GM23338 (cell line): ENCODE data around the gene ZNF497.

Source experiments
- CREB1 ChIP-seq: fragments of 250-450 bp; sonication (Bioruptor Pico); IDR thresholded peaks from 2 replicates; pipeline ENCODE4 v1.5.0; 2020; ENCODE audit warnings: low read depth, mild to moderate bottlenecking, moderate library complexity
- EZH2 ChIP-seq: fragments of 200-600 bp; sonication (generic); IDR thresholded peaks from one replicate; pipeline ENCODE4 v1.8.0; 2017; ENCODE audit warnings: antibody characterized with exemption, mild to moderate bottlenecking, low read depth; ENCODE audit not compliant: unreplicated experiment
- EZH2phosphoT487 ChIP-seq: fragments of 200-600 bp; sonication (generic); IDR thresholded peaks from one replicate; pipeline ENCODE4 v1.8.1; 2018; ENCODE audit warnings: antibody characterized with exemption; ENCODE audit not compliant: unreplicated experiment
- POLR2AphosphoS5 ChIP-seq: IDR thresholded peaks from 2 replicates; pipeline ENCODE4 v1.6.1; 2016; ENCODE audit warnings: antibody characterized with exemption, low read depth
- TF ChIP-seq, protein P1 (sequence below), 2 experiments: fragments of 200-600 bp in 1 of 2; sonication (generic) in 1 of 2; conservative IDR thresholded peaks; 2 replicates each; pipeline versions ENCODE4 v1.5.1 to v1.6.1; 2016 to 2017; ENCODE audit warnings: antibody characterized with exemption in 2 of 2, low read depth in 2 of 2, mild to moderate bottlenecking in 2 of 2, moderate library complexity in 1 of 2
- TF ChIP-seq, protein P2 (sequence below): fragments of 250-450 bp; sonication (Bioruptor Pico); IDR thresholded peaks from 2 replicates; pipeline ENCODE4 v1.5.0; 2020; ENCODE audit warnings: mild to moderate bottlenecking, moderate library complexity

DNA sequence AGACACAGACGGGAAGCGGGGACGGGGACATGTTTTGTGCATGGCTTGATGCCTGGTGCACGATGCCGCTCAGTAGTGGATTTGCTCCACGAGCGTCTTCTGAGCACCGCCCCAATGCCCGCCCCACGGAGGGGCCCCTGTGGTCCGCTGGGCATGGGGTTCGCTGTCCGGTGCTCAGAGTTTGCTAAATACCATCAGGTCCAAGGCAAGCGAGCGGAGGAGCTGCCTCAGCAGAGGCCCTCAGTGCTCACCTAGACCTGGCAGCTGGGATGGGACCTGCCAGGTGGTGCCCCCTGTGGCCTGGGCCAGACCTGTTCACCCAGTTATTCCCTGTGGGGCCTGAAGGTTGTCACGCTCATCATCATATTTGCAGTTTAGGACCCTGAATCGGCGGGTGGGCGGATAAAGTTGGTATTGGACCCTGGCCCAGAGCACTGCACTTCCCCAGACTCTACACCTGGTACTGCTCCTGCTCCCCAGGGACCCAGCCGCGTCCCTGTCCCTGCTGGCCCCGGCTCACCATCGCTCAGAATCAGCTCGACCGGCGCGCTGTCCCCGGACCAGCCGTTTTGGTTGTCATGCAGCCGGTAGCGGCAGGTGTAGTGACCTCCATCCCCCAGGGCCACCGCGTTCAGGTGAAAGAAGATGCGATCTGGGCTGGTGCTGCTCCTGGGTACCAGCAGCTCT is 11.5 kb downstream of the ZNF497 start:
- TF ChIP-seq, protein P1, sequence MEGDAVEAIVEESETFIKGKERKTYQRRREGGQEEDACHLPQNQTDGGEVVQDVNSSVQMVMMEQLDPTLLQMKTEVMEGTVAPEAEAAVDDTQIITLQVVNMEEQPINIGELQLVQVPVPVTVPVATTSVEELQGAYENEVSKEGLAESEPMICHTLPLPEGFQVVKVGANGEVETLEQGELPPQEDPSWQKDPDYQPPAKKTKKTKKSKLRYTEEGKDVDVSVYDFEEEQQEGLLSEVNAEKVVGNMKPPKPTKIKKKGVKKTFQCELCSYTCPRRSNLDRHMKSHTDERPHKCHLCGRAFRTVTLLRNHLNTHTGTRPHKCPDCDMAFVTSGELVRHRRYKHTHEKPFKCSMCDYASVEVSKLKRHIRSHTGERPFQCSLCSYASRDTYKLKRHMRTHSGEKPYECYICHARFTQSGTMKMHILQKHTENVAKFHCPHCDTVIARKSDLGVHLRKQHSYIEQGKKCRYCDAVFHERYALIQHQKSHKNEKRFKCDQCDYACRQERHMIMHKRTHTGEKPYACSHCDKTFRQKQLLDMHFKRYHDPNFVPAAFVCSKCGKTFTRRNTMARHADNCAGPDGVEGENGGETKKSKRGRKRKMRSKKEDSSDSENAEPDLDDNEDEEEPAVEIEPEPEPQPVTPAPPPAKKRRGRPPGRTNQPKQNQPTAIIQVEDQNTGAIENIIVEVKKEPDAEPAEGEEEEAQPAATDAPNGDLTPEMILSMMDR (conservative IDR thresholded peaks at IDR 0.05; ENCODE audit: low read depth in 2 of 2): no peak; a peak in 1 of 4 replicates
- TF ChIP-seq POLR2AphosphoS5 (no peak), EZH2 (no peak), CREB1 (CRISPR knock-in tag) (no peak), EZH2phosphoT487 (no peak)
- TF ChIP-seq, protein P2, sequence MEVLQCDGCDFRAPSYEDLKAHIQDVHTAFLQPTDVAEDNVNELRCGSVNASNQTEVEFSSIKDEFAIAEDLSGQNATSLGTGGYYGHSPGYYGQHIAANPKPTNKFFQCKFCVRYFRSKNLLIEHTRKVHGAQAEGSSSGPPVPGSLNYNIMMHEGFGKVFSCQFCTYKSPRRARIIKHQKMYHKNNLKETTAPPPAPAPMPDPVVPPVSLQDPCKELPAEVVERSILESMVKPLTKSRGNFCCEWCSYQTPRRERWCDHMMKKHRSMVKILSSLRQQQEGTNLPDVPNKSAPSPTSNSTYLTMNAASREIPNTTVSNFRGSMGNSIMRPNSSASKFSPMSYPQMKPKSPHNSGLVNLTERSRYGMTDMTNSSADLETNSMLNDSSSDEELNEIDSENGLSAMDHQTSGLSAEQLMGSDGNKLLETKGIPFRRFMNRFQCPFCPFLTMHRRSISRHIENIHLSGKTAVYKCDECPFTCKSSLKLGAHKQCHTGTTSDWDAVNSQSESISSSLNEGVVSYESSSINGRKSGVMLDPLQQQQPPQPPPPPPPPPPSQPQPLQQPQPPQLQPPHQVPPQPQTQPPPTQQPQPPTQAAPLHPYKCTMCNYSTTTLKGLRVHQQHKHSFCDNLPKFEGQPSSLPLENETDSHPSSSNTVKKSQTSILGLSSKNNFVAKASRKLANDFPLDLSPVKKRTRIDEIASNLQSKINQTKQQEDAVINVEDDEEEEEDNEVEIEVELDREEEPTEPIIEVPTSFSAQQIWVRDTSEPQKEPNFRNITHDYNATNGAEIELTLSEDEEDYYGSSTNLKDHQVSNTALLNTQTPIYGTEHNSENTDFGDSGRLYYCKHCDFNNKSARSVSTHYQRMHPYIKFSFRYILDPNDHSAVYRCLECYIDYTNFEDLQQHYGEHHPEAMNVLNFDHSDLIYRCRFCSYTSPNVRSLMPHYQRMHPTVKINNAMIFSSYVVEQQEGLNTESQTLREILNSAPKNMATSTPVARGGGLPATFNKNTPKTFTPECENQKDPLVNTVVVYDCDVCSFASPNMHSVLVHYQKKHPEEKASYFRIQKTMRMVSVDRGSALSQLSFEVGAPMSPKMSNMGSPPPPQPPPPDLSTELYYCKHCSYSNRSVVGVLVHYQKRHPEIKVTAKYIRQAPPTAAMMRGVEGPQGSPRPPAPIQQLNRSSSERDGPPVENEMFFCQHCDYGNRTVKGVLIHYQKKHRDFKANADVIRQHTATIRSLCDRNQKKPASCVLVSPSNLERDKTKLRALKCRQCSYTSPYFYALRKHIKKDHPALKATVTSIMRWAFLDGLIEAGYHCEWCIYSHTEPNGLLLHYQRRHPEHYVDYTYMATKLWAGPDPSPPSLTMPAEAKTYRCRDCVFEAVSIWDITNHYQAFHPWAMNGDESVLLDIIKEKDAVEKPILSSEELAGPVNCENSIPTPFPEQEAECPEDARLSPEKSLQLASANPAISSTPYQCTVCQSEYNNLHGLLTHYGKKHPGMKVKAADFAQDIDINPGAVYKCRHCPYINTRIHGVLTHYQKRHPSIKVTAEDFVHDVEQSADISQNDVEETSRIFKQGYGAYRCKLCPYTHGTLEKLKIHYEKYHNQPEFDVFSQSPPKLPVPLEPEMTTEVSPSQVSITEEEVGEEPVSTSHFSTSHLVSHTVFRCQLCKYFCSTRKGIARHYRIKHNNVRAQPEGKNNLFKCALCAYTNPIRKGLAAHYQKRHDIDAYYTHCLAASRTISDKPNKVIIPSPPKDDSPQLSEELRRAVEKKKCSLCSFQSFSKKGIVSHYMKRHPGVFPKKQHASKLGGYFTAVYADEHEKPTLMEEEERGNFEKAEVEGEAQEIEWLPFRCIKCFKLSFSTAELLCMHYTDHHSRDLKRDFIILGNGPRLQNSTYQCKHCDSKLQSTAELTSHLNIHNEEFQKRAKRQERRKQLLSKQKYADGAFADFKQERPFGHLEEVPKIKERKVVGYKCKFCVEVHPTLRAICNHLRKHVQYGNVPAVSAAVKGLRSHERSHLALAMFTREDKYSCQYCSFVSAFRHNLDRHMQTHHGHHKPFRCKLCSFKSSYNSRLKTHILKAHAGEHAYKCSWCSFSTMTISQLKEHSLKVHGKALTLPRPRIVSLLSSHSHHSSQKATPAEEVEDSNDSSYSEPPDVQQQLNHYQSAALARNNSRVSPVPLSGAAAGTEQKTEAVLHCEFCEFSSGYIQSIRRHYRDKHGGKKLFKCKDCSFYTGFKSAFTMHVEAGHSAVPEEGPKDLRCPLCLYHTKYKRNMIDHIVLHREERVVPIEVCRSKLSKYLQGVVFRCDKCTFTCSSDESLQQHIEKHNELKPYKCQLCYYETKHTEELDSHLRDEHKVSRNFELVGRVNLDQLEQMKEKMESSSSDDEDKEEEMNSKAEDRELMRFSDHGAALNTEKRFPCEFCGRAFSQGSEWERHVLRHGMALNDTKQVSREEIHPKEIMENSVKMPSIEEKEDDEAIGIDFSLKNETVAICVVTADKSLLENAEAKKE (CRISPR knock-in tag): no peak
